Measurements from ENCODE around the gene DGKG. TPM values are rescaled to one million over a fixed set of nuclear protein-coding genes. Genes with fewer than 3 reads are reported as not detected.

DGKG gene
- total and polyA plus RNA-seq, 2 of the 8 experiments (the other 6 are each of a cell fraction or from before 2014, with no cell fraction given) = 0.30 to 0.48 TPM

- no peak overlapping the region for H2BK5ac ChIP-seq (ENCODE audit: low read depth, low read length)
- H3K4me1 ChIP-seq (replicated peaks in 1 of 4; ENCODE audit: control insufficient read depth in 3 of 4, insufficient read depth in 4 of 4, low read length in 3 of 4) = peaks cover 2 to 9% (median 4%) of the 10 kb centered on the region in 4 experiments; a peak in 3 of 7 replicates
- no peak overlapping the region for H2AFZ ChIP-seq (ENCODE audit: low read length)
- peaks cover 0 to 3% of the 10 kb centered on the region in 2 experiments for H4K20me1 ChIP-seq (replicated peaks in 1 of 2; ENCODE audit: control insufficient read depth in 1 of 2, insufficient read depth in 2 of 2, low read length in 2 of 2)
- H3K18ac ChIP-seq (ENCODE audit: extremely low read depth, low read length) = no peak overlapping the region
- H3K4me2 ChIP-seq (ENCODE audit: insufficient read depth in 1 of 2, low read depth in 2 of 2, low read length in 2 of 2) = no peak overlapping the region
- no peak for DNase-seq (ENCODE audit: low read depth in 1 of 2, low spot score in 2 of 2)
- H3K4me3 ChIP-seq (ENCODE audit: extremely low read depth in 1 of 4, insufficient read depth in 2 of 4, low read depth in 3 of 4, low read length in 4 of 4) = no peak overlapping the region
- H3K23ac ChIP-seq (ENCODE audit: insufficient read length) = no peak overlapping the region
- H4K5ac ChIP-seq (ENCODE audit: insufficient read length, low read depth, low read length) = no peak overlapping the region
- no peak overlapping the region for H3K4ac ChIP-seq (replicated peaks; ENCODE audit: insufficient read length, low read depth, low read length)
- H3K79me1 ChIP-seq (ENCODE audit: low read depth, low read length) = no peaks in the 10 kb centered on the region
- H4K91ac ChIP-seq (replicated peaks; ENCODE audit: insufficient read length, low read length) = no peak overlapping the region
- H2BK15ac ChIP-seq (ENCODE audit: low read length) = no peak overlapping the region
- 85% methylated on average over 7 of the region's 7 CpGs; no CpG with 5 or more reads in 1 of the 2 experiments for WGBS, 2 experiments (ENCODE audit: extremely low coverage in 1 of 2, insufficient coverage in 1 of 2, insufficient read length in 1 of 2, insufficient replicate concordance in 2 of 2, low coverage in 1 of 2, low lambda C conversion rate in 2 of 2, missing lambda C conversion rate in 1 of 2)
- H4K8ac ChIP-seq (ENCODE audit: extremely low read depth, insufficient read depth, low read length) = no peak overlapping the region
- no peaks in the 10 kb centered on the region for H3K36me3 ChIP-seq (ENCODE audit: control insufficient read depth in 2 of 4, insufficient read depth in 4 of 4, low read length in 3 of 4)
- H3K23me2 ChIP-seq (ENCODE audit: low read depth, low read length) = peaks cover 16% of the 10 kb centered on the region; the same call in 1 of the 2 replicates
- FAIRE-seq = no peak
- H2BK20ac ChIP-seq (ENCODE audit: low read length) = no peak overlapping the region
- H2BK120ac ChIP-seq (replicated peaks; ENCODE audit: low read depth, low read length) = no peak overlapping the region
- H3K27ac ChIP-seq (ENCODE audit: low read depth, low read length) = no peak overlapping the region
- no peak overlapping the region for H3K56ac ChIP-seq (replicated peaks; ENCODE audit: insufficient read length, low read depth, low read length)
- no peak overlapping the region for H2BK12ac ChIP-seq (ENCODE audit: low read depth, low read length)
- no peak overlapping the region for H3K9ac ChIP-seq (replicated peaks in 1 of 4; ENCODE audit: extremely low read depth in 1 of 4, low read depth in 3 of 4, low read length in 3 of 4)
- CTCF ChIA-PET (ENCODE audit: partially characterized antibody) = interaction anchor here (0.6 to 1.4 kb wide), 6 partner anchors 9 to 128 kb away, joined by 3 to 4 read pairs (median 3); no protein-coding TSS in a partner anchor
- POLR2A ChIA-PET (ENCODE audit: partially characterized antibody) = no interaction called here
- no peaks in the 10 kb centered on the region; a peak in 2 of 7 replicates for H3K27me3 ChIP-seq (replicated peaks in 1 of 4; ENCODE audit: control insufficient read depth in 3 of 4, extremely low read depth in 1 of 4, insufficient read depth in 3 of 4, low read length in 3 of 4)
- no peak overlapping the region for H2AK5ac ChIP-seq (ENCODE audit: low read depth, low read length)
- H3K79me2 ChIP-seq (ENCODE audit: control insufficient read depth in 1 of 2, insufficient read depth in 2 of 2, low read length in 2 of 2) = no peaks in the 10 kb centered on the region
- H3K14ac ChIP-seq (ENCODE audit: insufficient read length) = no peak overlapping the region
- H3K9me3 ChIP-seq (ENCODE audit: insufficient read depth in 2 of 2, low read depth in 1 of 2, low read length in 1 of 2) = no peaks in the 10 kb centered on the region
- TF ChIP-seq CTCF (IDR thresholded peaks at IDR 0.05; ENCODE audit: control extremely low read depth in 1 of 3, insufficient read depth in 1 of 3, low read depth in 1 of 3, low read length in 3 of 3) (no peak), RAD21 (IDR thresholded peaks at IDR 0.05 in 1 of 2, conservative IDR thresholded peaks at IDR 0.05 in 1 of 2; ENCODE audit: low read depth in 2 of 2, low read length in 2 of 2) (no peak), BRCA1 (IDR thresholded peaks at IDR 0.05; ENCODE audit: low read depth, low read length) (no peak), RXRA (IDR thresholded peaks at IDR 0.05; ENCODE audit: insufficient read depth, low read depth, low read length) (no peak), ATF3 (IDR thresholded peaks at IDR 0.05; ENCODE audit: insufficient read depth, low read depth, low read length) (no peak), ZNF274 (IDR thresholded peaks at IDR 0.05; ENCODE audit: borderline replicate concordance, extremely low read depth, low read length) (no peak), GABPA (IDR thresholded peaks at IDR 0.05; ENCODE audit: borderline replicate concordance, insufficient read depth, low read length) (no peak), CREB1 (IDR thresholded peaks at IDR 0.05) (no peak), SRF (IDR thresholded peaks at IDR 0.05; ENCODE audit: low read depth, low read length) (no peak), TBP (IDR thresholded peaks at IDR 0.05; ENCODE audit: low read depth, low read length) (no peak), EZH2 (IDR thresholded peaks at IDR 0.05; ENCODE audit: low read depth, low read length, severe bottlenecking) (no peak)
Measured at GRCh38 chr3:186127463-186127862, 234.6 kb downstream of the DGKG start.
